T-helper 1 cell (primary cell): Measurements from ENCODE around the gene TIMM13.
A peak's percentile ranks its signal among the peaks of the same experiment; 100 is the strongest.
"Not testable (repeated sequence)": the region's sequence is repeated elsewhere in the genome, so short reads cannot be mapped to it uniquely, and the experiment has no call there.

Experiments
- DNase-seq, 5 donors: peaks; one replicate each; pipeline ENCODE4 v3.0.0-alpha.2; 2012 to 2020
- total RNA-seq, 4 donors: gene quantifications; one replicate each; lab custom pipeline; 2026; lab: John Stamatoyannopoulos, UW

TIMM13 gene
- 10.0 to 15.7 (median 12.8) reads per million in 4 donors for total RNA-seq

- DNase-seq = peak; percentile 93 to 97 (median 95)
These were observed at the start of gene TIMM13 for GRCh38 chr19:2427429-2428320. TIMM13 (minus strand) TSS chr19:2427586; CDS start chr19:2427533, 53 bp downstream.

GRCh38 chr19:2476451-2477140 is 49.2 kb upstream of the TIMM13 start:
- DNase-seq = peak; percentile 31 to 72 (median 47)

- DNase-seq = peak; percentile 93 to 98 (median 96)
These were observed 48.5 kb upstream of the TIMM13 start, which contains the start of gene GADD45B for GRCh38 chr19:2475702-2476450. GADD45B (plus strand) TSS chr19:2476127; CDS start chr19:2476359, 232 bp downstream.

- peak in 4 of 5 donors; percentile 34 to 75 (median 44) for DNase-seq
These were observed 47.8 kb upstream of the TIMM13 start for GRCh38 chr19:2475018-2475701.

- DNase-seq = peak; percentile 75 to 85 (median 80)
These were observed 47.0 kb upstream of the TIMM13 start for GRCh38 chr19:2474232-2475017.

GRCh38 chr19:2469915-2470200 is 42.5 kb upstream of the TIMM13 start:
- not testable (repeated sequence) for DNase-seq

GRCh38 chr19:2469102-2469914 is 41.9 kb upstream of the TIMM13 start:
- peak in 1 of 5 donors; percentile 63 for DNase-seq

GRCh38 chr19:2468596-2468995 is 41.2 kb upstream of the TIMM13 start:
- DNase-seq = no peak

- no peak for DNase-seq
These were observed 37.0 kb upstream of the TIMM13 start for GRCh38 chr19:2464389-2464788.

- DNase-seq = not testable (repeated sequence)
These were observed 36.3 kb upstream of the TIMM13 start for GRCh38 chr19:2463694-2464093.

- DNase-seq = no peak
These were observed 35.4 kb upstream of the TIMM13 start for GRCh38 chr19:2462635-2463421.

GRCh38 chr19:2461751-2462634 is 34.6 kb upstream of the TIMM13 start:
- peak in 3 of 5 donors; percentile 35 to 82 (median 36) for DNase-seq

- no peak for DNase-seq
These were observed 32.9 kb upstream of the TIMM13 start for GRCh38 chr19:2460245-2460644.

GRCh38 chr19:2458776-2459175 is 31.4 kb upstream of the TIMM13 start:
- not testable (repeated sequence) for DNase-seq

GRCh38 chr19:2458054-2458453 is 30.7 kb upstream of the TIMM13 start:
- no peak for DNase-seq

- DNase-seq = no peak
These were observed 30.1 kb upstream of the TIMM13 start for GRCh38 chr19:2457394-2458037.

GRCh38 chr19:2455851-2456570 is 28.6 kb upstream of the TIMM13 start:
- peak; percentile 40 to 52 (median 47) for DNase-seq
